HG02870 (cell line): ENCODE results near the gene ELL.

Experiments
- ATAC-seq: cut with Tn5 transposase; IDR thresholded peaks from one replicate; pipeline ENCODE4 v1.9.1; 2021; ENCODE audit warnings: mild to moderate bottlenecking, moderate library complexity; ENCODE audit not compliant: unreplicated experiment

ELL gene

DNA sequence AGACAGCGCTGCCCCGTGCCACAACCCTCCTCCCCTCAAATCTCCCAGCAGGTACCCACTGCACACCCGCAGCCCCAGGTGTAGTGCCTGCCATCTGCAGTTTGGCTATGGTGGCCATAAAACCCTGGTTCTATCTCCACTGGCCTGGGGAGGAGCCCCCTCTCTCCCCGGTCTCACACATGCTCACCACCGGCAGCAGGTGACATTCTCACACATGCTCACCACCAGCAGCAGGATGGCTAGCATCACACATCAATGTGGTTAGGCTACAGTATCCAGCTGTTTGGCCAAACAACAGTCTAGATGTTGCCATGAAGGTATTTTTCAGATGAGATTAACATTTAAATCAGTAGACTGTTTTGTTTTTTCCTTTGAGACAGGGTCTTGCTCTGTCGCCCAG lies 31.1 kb downstream of the ELL start:
- ATAC-seq: no peak

DNA sequence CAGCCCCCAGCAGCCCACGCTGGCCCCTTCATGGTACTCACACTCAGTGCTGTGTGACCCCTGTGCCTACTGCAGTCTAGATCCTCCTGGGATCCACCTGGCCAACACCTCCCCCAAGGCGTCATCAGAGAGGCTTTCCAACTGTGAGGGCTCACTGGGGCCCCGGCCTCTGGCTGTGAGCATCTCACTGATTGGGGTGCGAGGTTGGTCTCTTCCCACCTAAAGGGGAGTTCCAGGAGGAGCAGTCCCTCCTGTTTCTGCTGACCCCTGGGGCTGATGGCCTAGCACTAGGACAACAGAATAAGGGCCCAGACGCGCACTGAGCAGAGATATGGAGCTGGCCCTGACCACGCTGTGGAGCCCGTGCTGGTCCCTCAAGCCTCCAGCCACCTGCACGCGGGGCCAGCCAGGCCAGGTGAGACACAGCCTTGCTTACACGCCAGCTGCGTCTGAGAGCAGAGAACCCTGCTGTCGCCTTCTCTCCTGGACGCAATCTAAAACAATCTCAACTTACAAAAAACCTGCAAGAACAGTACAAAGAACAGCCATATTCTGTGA lies 32.2 kb downstream of the ELL start:
- ATAC-seq: no peak

DNA sequence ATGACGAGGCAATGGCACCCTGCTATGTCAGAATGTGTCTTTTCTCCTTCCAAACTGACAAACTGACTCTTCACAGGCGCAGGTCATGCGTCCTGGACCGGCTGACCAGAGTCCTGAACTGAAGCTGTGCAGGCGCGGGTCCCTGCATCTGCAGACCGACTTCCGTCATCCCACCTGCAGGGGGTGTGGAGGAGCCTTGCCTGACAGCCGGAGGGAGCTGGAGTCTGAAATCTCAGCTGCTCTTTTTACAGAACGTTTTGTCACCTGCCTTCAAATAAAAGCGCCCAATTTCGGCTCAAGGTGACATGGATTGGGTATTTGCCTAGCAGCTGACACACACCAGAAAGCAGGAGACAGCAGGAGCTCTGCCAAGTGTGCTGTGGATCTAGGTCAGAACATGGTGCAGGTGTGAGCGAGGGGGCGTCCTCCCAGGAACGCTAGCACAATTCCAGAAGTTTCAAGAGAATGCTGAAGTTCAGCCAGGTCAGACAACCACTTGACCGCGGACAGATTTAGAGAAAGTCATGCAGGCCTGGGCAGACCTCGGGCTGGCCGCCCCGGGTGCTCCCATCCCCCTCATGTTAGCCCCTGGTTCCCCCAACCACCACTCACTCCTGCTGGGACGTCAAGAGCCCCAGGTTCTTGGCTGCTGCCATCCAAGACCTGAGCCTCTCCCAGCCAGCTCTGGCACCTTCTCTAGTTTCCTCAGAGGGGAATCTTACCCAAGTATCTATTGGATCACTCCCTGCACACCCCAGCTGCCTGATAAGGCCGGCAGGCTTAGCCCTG lies 32.8 kb downstream of the ELL start:
- ATAC-seq: no peak

DNA sequence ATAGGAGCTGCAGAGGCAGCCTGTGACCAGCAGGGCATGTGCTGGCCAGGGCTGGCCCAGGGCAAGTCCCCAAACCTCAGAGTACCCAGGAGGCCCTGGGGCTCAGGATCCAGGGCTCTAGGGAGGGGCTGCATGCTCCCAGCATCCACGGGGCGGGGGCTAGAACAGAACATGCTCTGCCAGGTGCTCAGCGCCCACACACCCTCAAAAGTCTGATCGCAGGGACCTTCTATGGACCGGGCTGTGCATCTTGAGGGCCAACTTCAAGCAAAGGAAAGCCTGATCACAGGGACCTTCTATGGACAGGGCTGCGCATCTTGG lies 33.5 kb downstream of the ELL start:
- ATAC-seq: no peak

DNA sequence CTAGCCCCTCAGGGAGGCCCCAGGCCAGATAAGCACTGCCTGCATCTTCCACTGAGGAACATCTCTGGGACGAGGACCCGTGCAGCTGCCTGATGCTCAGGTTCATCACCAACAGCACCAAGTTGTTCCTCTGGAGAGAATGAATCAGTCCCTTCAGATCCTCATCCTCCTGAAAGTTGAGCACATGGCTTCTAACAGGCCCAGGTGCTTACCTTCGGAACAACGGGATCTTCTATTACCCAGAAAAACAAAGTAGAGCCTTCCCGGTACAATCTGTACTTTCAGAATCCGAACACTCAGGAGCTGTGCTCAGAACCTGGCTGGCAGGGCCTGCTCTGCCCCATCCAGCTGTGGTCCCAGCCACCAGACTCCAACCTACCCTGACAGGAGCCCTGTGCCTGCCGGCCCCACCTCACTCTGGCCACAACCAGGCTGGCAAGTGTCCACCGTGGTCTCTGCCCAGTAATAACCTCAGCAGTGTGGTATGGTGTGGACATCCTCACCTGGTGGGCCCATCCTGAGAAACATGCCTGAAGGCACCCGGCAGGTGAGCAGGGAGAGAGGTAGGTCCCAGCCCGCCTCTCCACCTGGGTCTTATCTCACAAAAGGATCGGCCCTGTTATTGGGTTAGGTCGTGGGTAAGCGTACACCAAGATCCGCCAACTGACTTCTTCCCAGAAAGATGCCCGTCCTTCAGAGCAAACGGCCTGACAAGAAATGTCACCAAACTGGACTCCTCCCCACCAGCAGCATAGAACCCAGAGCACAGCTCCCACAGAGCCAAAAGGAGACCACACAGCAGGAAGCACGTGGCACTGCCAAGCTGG lies 34.1 kb downstream of the ELL start:
- ATAC-seq: no peak

DNA sequence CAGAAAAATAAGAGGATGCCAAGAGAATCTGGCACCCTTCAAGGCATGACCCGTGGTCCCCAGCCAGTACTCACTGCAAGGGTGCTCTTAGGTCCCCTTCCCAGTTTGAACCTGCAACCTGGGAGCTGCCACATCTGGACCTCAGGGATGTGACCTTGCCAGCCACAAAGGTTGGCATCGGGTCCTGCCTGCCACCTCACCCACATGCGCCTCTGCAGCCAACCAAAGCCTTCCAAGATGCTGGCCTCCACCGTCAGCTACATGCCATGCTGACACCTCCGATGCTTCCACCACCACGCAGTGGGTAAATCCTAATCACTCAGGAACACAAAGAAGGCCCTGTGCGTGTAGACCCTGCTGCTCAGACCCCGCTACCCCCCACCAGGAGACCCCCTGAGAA lies 35.1 kb downstream of the ELL start:
- ATAC-seq: no peak

DNA sequence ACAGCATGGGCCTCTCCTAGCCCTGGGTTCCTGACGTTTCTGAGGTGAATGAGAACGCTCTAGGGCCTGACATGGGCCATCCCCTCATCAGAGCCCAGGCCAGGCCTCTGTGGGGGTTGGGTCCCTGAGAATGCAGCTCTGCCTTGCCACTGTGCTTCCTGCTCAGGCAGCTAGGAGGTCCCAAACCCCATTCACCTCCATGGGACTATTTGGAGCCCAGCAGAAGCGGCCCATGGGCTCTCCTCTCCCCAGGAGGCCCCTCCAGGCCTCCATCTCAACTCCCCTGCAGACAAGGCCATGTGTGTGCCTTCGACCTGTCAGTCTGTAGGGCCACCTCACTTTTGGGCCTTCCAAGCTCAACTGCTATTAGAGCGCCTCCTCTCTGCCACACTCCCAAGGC lies 36.9 kb downstream of the ELL start:
- no peak for ATAC-seq

DNA sequence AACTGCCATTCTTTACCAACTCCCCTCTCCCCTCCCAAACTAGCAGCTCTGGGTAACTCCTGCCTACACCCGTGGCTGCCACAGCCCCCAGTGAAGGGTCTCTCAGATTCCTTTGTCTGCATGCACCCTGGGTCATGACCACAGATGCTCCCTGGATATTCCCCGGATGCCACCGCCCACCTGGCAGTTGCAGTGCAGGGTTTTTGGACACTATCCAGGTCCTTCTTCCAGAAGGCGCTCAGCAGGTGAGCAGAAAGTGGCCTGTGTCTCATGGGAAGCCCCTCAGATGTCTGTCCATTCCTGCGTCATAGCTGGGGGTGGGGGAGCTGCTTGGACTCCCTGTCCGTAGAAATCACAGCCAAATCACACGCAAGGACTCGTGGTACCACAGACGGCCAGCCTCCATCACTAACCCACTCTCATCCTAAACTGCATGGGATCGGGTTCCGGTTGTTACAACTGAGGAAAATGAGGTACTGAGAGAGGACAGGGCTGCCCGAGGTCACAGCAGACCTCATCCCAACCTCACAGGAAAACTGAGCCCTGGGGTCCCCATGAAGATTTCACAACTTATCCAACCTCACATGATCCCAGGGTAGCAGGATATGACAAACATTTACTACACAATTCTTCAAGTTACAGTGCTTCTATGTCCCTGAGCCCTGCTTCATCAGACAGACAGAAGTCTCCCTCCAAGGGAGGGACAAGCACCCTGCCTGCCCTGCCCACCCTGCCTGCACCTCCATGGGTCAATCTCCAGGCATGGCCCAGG lies 38.6 kb downstream of the ELL start:
- ATAC-seq: no peak

DNA sequence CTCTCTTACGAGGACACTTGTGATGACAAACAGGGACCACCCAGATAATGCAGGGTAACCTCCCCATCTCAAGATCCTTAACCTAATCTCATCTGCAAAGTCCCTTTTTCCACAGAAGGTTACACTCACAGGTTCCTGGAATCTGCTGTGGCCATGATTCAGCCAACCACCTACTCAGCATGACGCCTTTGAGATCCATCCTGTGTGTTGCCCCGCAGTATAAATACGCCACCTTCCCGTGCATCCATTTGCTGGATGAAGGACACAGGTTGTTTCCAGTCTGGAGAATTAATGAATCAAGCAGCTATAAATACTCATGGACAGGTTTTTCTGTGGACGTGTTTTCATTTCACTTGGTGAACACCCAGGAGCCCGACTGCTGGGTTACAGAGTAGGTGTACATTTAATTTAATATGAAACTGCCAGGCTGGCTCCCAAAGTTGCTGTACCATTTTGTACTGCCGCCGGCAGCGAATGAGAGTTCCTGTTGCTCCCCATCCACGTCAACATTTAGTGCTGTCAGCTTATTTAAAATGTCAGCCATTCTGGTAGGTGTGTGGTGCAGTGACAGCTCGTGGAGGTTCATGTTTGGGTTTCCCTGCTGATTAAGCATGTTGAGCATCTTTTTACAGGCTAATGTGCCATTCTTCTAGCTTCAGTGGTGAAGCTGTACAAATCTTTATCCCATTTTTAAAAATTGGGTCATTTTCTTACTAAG lies 40.2 kb downstream of the ELL start:
- ATAC-seq: no peak

DNA sequence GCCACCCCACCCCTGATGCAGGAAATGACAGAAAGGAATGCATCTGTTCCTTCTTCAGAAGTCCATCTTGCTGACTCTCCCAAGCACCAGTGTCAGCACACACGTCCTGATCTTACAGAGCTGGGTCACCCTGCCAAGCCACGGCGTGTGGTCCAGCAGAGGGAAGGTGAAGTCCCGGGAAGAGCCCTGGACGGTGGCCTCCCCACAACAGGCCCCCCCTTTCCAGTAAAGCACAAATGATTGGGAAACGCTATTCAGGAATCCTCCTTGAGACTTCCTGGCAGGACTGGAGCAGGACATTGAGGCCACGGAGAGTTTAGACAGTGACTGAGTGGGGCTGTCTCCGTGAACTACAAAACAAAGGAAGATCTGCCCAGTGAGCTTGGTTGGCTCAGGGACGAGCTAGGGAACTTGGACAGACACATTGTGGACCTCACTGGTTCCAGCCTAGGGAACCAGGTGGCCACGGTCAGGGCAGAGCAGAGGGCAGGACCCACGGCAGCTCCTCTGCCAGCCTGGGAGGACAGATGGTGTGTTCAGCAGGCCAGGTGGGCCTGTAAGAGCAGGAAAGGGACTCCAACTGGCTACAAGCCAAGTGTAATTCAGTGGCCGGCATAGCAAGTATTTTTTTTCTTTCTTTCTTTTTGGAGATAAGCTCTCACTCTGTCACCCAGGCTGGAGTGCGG lies 41.7 kb downstream of the ELL start:
- no peak for ATAC-seq

DNA sequence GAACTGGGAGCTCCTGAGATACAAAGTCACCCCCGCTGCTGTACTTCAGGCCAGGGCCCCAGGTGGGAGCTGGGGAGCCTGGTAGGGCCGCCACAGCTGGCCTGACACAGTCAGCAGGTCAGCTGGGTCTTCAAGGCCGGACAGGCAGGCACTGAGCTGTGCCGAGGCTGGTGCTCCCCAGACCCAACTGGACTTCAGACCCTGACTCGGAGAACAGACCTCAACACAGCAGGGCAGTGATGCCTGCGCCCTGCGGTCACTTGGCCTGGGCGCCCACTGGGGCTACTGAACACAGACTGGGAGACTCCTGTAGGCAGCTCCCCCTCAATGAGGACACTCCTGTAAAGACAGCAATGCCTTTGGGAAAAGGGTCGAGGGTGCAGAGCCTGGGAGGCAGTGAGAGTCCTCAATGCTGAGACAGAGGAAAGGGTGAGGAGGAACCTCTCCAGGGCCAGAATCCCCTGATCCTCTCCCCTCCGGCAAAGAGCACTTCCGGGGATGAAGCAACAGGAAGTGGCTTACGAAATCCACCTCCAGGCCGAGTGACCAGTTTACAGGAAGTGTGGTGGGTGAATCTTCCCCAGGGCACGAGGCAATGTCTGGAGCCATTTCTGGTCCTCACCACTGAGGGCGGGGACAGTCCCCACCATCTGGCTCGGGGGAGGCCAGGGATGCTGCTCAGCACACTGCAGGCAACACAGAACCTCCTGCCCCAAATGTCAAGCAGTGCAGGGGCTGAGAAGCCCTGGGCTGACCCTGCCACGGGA lies 43.1 kb downstream of the ELL start:
- ATAC-seq: no peak

DNA sequence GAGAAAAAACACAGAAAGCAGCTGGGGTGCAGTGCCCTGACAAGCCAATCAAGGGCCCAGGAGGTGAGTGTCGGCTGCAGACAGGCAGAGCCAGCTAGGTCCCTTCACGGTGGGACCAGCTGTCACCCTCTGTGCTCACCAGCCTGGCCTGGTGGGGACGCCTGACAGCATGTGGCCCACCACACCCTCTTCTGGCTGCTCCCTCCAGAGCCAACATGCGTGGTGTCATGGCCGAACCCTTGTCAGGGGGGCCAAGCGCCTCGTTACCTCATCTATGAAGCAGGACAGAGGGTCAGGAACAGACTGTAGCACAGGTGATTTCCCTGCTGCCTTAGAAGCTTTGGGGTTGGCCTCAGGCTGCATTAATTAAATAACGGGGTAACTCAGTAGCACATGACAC lies 43.9 kb downstream of the ELL start:
- ATAC-seq: no peak

DNA sequence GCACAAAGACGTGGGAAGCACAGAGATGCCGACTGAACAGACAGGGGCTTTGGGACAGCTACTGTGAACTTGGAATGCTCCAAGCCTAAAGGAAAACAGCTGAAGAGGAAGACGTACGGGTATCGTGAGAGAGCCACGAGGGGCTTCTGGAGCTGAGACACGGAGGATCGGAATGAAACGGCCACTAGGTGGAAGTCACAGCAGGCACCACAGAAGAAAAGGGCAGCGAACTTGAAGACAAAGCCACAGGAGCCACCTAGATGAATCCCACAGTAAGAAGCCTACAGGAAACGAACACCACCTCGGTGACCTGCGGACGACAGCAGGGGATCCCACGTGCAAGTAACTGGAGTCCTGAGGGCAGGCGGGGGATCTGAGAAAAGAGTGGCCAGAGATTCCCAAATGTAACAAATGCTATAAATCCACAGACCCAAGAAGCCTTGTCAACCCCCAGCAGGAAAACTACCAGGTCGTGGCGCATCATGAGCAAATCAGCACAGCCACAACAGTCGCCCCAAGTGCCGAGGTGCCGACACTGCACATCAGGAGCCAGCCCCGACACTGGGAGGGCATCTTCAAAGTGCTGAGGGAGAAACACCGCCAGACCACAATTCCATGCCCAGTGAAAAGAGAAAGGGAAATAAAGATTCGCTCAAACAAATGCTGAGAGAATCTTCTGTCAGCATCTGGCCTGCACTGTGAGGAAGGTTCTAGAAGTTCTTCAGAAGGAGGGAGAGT lies 44.7 kb downstream of the ELL start:
- no peak for ATAC-seq

DNA sequence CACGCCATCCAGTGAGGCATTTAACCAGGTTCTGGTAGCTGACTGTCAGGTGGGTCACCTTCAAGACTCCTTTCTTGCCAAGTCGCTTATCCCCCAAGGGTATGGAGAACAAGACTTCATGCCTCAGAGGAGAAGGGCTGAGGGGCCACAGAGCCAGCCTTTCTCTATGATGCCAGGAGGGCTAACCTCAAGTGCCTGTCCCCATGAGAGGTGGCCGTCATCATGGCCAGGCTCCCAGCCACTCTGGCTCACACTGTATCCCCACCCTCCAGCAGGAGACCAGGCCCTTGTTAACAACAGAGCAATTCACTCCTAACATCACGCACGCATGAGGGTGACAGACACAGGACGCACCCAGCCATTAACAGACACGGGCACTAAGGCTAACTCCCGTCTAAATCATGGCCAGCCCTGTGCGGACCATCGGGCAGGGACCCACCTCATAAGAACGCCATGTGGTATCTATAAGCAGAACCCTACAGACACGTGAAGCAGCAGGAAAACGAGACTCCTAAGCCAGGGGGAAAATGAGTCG lies 45.3 kb downstream of the ELL start:
- no peak for ATAC-seq

DNA sequence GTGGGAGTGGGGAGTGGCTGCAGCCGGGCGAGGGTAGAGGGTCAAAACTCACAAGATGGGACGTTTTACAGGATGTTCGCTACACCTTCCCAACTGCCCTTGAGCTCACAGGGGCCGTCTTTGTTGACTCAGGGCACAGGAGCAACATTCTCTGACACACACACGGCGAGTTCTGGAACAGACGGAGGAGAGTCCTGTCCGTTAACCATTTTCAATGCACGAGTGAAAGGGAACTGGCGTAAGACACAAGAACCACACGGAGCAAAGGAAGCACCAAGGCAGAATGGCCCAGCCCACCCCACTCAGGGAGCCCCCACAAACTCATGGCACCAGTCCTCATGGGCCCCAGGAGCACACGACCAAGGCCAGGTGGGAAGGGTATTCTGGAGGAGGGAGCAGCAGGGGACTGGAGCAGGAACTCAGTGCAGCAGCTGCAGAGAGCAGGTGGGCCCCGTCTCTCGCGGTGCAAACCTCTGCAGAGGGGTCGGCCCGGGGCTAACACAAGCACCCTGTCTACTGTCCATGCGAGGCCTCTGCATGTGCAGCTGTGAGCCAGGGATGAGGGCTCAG lies 46.0 kb downstream of the ELL start:
- no peak for ATAC-seq

DNA sequence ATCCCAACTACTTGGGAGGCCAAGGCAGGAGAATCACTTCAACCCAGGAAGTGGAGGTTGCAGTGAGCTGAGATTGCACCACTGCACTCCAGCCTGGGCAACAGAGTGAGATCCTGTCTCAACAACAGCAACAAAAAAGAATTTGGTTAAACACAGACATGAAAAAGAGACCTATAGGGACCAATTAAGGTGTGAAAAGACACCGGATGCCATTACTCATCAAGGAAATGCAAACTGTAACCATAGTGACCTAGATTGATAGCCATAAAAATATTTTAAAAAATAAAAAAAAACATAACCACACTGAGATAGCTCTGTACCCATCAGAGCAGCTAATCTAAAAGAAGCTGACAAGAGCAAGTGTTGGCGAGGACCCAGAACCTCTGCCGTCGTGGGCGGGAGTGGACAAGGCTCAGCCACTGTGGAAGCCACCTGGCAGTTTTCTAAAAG lies 46.8 kb downstream of the ELL start:
- no peak for ATAC-seq

DNA sequence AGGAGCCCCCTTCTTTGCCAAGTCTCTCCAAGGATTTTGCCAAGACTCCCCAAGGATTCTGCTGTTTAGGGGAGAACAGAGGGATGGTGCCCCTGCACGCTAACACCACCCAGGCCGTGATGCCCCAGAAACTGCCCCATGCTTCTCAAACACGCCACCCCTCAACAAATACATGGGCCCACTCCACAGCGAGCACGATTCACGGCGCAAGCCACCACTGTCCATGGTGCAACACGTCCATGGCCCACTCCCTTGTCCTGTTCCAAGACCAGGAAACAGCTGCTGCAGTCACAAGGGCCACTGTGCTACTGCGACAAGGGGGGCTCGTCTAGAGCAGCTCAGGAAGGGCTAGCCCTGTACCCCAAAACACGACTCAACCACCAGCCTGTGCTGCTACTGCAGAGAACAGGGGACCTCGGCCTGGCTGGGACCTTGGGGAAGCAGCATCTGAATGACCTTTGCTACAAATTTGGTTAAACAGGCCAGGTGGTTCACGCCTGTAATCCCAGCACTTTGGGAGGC lies 47.4 kb downstream of the ELL start:
- ATAC-seq: no peak

DNA sequence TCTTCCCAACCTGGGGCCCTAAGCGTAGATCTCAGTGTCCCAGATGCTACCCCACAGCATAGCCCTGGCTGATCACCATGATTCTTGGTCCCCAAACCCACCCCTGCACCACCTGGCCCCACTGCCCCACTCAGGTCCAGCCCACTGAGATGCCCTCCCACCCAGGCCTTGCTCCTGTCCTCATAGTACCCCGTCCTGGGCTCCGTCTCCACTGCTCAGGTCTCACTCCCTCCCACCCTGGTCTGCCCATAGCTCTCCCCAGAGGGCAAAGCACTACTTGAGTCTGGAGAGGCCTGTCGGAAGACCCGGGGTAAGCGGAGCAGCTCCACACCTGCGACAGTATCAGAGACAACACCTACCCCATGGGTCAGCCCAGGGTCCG lies 48.2 kb downstream of the ELL start:
- ATAC-seq: no peak
